Activated CD4-positive, alpha-beta T cell treated with anti-CD3 and anti-CD28 coated beads, Interleukin-2, amount 50 U/mL, for 1 hour (primary cell): ENCODE measurements around the gene CAMTA2.

Experiments
- DNase-seq: peaks from one replicate; pipeline ENCODE4 v3.0.0-alpha.2; 2020

The CAMTA2 gene

GRCh38 chr17:4946312-4946976 lies 41.0 kb downstream of the CAMTA2 start:
- no peak for DNase-seq

- no peak for DNase-seq
Measured at GRCh38 chr17:4945944-4946280, 41.6 kb downstream of the CAMTA2 start.

- DNase-seq: peak; percentile 72
Measured at GRCh38 chr17:4945176-4945943, 42.1 kb downstream of the CAMTA2 start.

GRCh38 chr17:4944554-4945175 lies 42.8 kb downstream of the CAMTA2 start:
- DNase-seq: no peak

- DNase-seq: no peak
Measured at GRCh38 chr17:4944163-4944553, 43.3 kb downstream of the CAMTA2 start.

GRCh38 chr17:4942760-4943508 lies 44.5 kb downstream of the CAMTA2 start:
- no peak for DNase-seq

GRCh38 chr17:4941319-4941610 lies 46.2 kb downstream of the CAMTA2 start:
- no peak for DNase-seq

GRCh38 chr17:4940555-4941318 lies 46.7 kb downstream of the CAMTA2 start:
- DNase-seq: peak; percentile 20

GRCh38 chr17:4939796-4940554 lies 47.5 kb downstream of the CAMTA2 start, which contains the start of the genes RNF167 and SLC25A11:
Gene RNF167, plus strand, starts transcription at chr17:4940268. Its CDS starts 642 bp downstream, at chr17:4940910.
Gene SLC25A11, minus strand, starts transcription at chr17:4940046. Its CDS starts 136 bp downstream, at chr17:4939910.
- peak; percentile 92 for DNase-seq

GRCh38 chr17:4939546-4939795 lies 48.0 kb downstream of the CAMTA2 start:
- DNase-seq: no peak

GRCh38 chr17:4938688-4939545 lies 48.6 kb downstream of the CAMTA2 start:
- DNase-seq: no peak

- DNase-seq: no peak
Measured at GRCh38 chr17:4938069-4938491, 49.4 kb downstream of the CAMTA2 start.

GRCh38 chr17:4937553-4937952 lies 49.9 kb downstream of the CAMTA2 start:
- no peak for DNase-seq

- no peak for DNase-seq
Measured at GRCh38 chr17:4936436-4936835, 51.0 kb downstream of the CAMTA2 start.

GRCh38 chr17:4935650-4936049 lies 51.8 kb downstream of the CAMTA2 start:
- DNase-seq: no peak

GRCh38 chr17:4934173-4934979 lies 53.1 kb downstream of the CAMTA2 start:
- no peak for DNase-seq

GRCh38 chr17:4933646-4934045 lies 53.8 kb downstream of the CAMTA2 start:
- DNase-seq: no peak

- DNase-seq: no peak
Measured at GRCh38 chr17:4932756-4933155, 54.7 kb downstream of the CAMTA2 start.

- DNase-seq: no peak
Measured at GRCh38 chr17:4931963-4932362, 55.5 kb downstream of the CAMTA2 start, which contains the start of gene GP1BA. Gene GP1BA, plus strand, starts transcription at chr17:4932277. Its CDS starts 328 bp downstream, at chr17:4932605.

- no peak for DNase-seq
Measured at GRCh38 chr17:4928881-4929280, 58.6 kb downstream of the CAMTA2 start.
